Motor neuron (in vitro differentiated cells): ENCODE data around the gene MYLK. TPM values are rescaled to one million over a fixed set of nuclear protein-coding genes. Genes with fewer than 3 reads are reported as not detected.
"Not testable (repeated sequence)": the region's sequence is repeated elsewhere in the genome, so short reads cannot be mapped to it uniquely, and the experiment has no call there.

ENCODE experiments used
- ATAC-seq, 8 experiments: fragments of 200-7000 bp; cut with Tn5 transposase; replicated peaks in 6 of 8; 2 replicates each; pipeline ENCODE4 v1.8.0; 2021; ENCODE audit warnings: mild to moderate bottlenecking in 8 of 8, moderate library complexity in 8 of 8
- H3K27ac ChIP-seq, 2 donors: fragments of 250-450 bp; sonication (Bioruptor Pico); 2 replicates each; pipeline ENCODE4 v1.9.0; 2021; ENCODE audit warnings: antibody characterized with exemption in 2 of 2, mild to moderate bottlenecking in 2 of 2, moderate library complexity in 1 of 2
- H3K4me1 ChIP-seq, 2 donors: fragments of 250-450 bp; sonication (Bioruptor Pico); replicated peaks in 1 of 2; 2 replicates each; pipeline ENCODE4 v1.6.1; 2021; ENCODE audit warnings: antibody characterized with exemption in 2 of 2, mild to moderate bottlenecking in 2 of 2, moderate library complexity in 1 of 2
- H3K4me3 ChIP-seq, 5 donors: fragments of 250-450 bp; sonication (Bioruptor Pico); 2 replicates each; pipeline ENCODE4 v1.9.0; 2021; ENCODE audit warnings: antibody characterized with exemption in 5 of 5, mild to moderate bottlenecking in 5 of 5, moderate library complexity in 4 of 5
- WGBS, 10 experiments: fragments of 450-650 bp; shearing (Covaris generic); methylation state at CpG; one replicate each; pipeline ENCODE4 v1.0.0; 2022; 5-methylcytosine and 5-hydroxymethylcytosine counted together
- in situ Hi-C, 9 experiments: fragments of 400-800 bp; cut with MboI; loops; one replicate each; pipeline ENCODE4 v1.15.0; 2021; ENCODE audit warnings: low sequenced_read_pairs in 9 of 9, low pct_unique_long_range_greater_than_20kb in 2 of 9; ENCODE audit not compliant: unreplicated experiment in 9 of 9
- total RNA-seq, 8 experiments: library from RNA; unstranded; fragments of 300-600 nt; gene quantifications; 2 replicates each; pipeline versions ENCODE4 v1.2.3 to v1.2.4, GENCODE V29; 2022

MYLK gene
- total RNA-seq, 8 experiments from 2014 or later: 1.8 to 18.7 (median 6.1) TPM

GRCh38 chr3:123892195-123892594 is 8.1 kb upstream of the MYLK start:
- Histone ChIP-seq H3K27ac (no peak overlapping the region), H3K4me3 (no peak overlapping the region), H3K4me1 (no peaks in the 10 kb centered on the region)
- in situ Hi-C loops: no loop called here
- 0% methylated on average over 1 of the region's 1 CpG; no CpG with 5 or more reads in 5 of the 10 experiments for WGBS, 10 experiments
- no peak for ATAC-seq

- H3K4me1 ChIP-seq, H3K4me3 ChIP-seq, H3K27ac ChIP-seq, in situ Hi-C loops: not testable (repeated sequence)
- WGBS, 10 experiments: 0 to 40% (median 17%) methylated on average over 1 of the region's 1 CpG; no CpG with 5 or more reads in 7 of the 10 experiments
- ATAC-seq: peak in 1 of 8 experiments; percentile 64
Observed at GRCh38 chr3:123890991-123891390, 6.9 kb upstream of the MYLK start.

- H3K4me3 ChIP-seq, in situ Hi-C loops, H3K4me1 ChIP-seq, H3K27ac ChIP-seq, ATAC-seq: not testable (repeated sequence)
- WGBS, 10 experiments: 60 to 90% (median 85%) methylated on average over 1 to 2 of the region's 3 CpGs; no CpG with 5 or more reads in 4 of the 10 experiments
Observed at GRCh38 chr3:123890162-123890561, 6.0 kb upstream of the MYLK start.

GRCh38 chr3:123884993-123885392 is 861 bp upstream of the MYLK start:
- peak overlapping the region in 1 of 5 donors; percentile 34 for H3K4me3 ChIP-seq
- ATAC-seq: no peak
- in situ Hi-C loops: no loop called here
- H3K27ac ChIP-seq: no peak overlapping the region
- H3K4me1 ChIP-seq: no peaks in the 10 kb centered on the region

- Histone ChIP-seq H3K4me3 (peak overlapping the region; percentile 34 to 44 (median 42)), H3K4me1 (no peaks in the 10 kb centered on the region), H3K27ac (no peak overlapping the region)
- in situ Hi-C loops: no loop called here
- ATAC-seq: peak in 3 of 8 experiments; percentile 3 to 4 (median 4)
- WGBS, 10 experiments: 0 to 20% (median 17%) methylated on average over 1 to 8 of the region's 29 CpGs; no CpG with 5 or more reads in 7 of the 10 experiments
Observed at GRCh38 chr3:123883701-123884202, 380 bp downstream of the MYLK start.

GRCh38 chr3:123883111-123883510 is 1.0 kb downstream of the MYLK start:
- in situ Hi-C loops: no loop called here
- no peak for ATAC-seq
- H3K4me1 ChIP-seq: no peaks in the 10 kb centered on the region
- no peak overlapping the region for H3K27ac ChIP-seq
- H3K4me3 ChIP-seq: no peak overlapping the region
- WGBS, 10 experiments: 73 to 100% (median 86%) methylated on average over 1 to 4 of the region's 4 CpGs; no CpG with 5 or more reads in 6 of the 10 experiments

GRCh38 chr3:123881771-123882170 is 2.4 kb downstream of the MYLK start:
- Histone ChIP-seq H3K4me1 (no peaks in the 10 kb centered on the region), H3K4me3 (no peak overlapping the region), H3K27ac (no peak overlapping the region)
- 83 to 100% (median 86%) methylated on average over 1 to 2 of the region's 2 CpGs; no CpG with 5 or more reads in 7 of the 10 experiments for WGBS, 10 experiments
- ATAC-seq: no peak
- in situ Hi-C loops: no loop called here

GRCh38 chr3:123880998-123881561 is 3.1 kb downstream of the MYLK start:
- Histone ChIP-seq H3K27ac (no peak overlapping the region), H3K4me3 (no peak overlapping the region), H3K4me1 (no peaks in the 10 kb centered on the region)
- in situ Hi-C loops: no loop called here
- WGBS, 10 experiments: 46 to 92% (median 64%) methylated on average over 1 to 5 of the region's 6 CpGs; no CpG with 5 or more reads in 3 of the 10 experiments
- peak in 3 of 8 experiments; percentile 2 to 10 (median 9) for ATAC-seq

- no peaks in the 10 kb centered on the region for H3K4me1 ChIP-seq
- WGBS, 10 experiments: 50 to 100% (median 100%) methylated on average over 1 to 5 of the region's 7 CpGs; no CpG with 5 or more reads in 3 of the 10 experiments
- in situ Hi-C loops: no loop called here
- H3K4me3 ChIP-seq: no peak overlapping the region
- no peak for ATAC-seq
- H3K27ac ChIP-seq: no peak overlapping the region
Observed at GRCh38 chr3:123878807-123879206, 5.3 kb downstream of the MYLK start.

GRCh38 chr3:123877965-123878364 is 6.2 kb downstream of the MYLK start:
- no peak overlapping the region for H3K4me3 ChIP-seq
- no peaks in the 10 kb centered on the region for H3K4me1 ChIP-seq
- WGBS, 10 experiments: 0 to 92% (median 63%) methylated on average over 1 to 3 of the region's 4 CpGs; no CpG with 5 or more reads in 6 of the 10 experiments
- in situ Hi-C loops: no loop called here
- H3K27ac ChIP-seq: no peak overlapping the region
- ATAC-seq: no peak

GRCh38 chr3:123877466-123877865 is 6.7 kb downstream of the MYLK start:
- 43 to 100% (median 82%) methylated on average over 1 to 4 of the region's 4 CpGs; no CpG with 5 or more reads in 2 of the 10 experiments for WGBS, 10 experiments
- Histone ChIP-seq H3K4me3 (no peak overlapping the region), H3K4me1 (peaks cover 0 to 2% of the 10 kb centered on the region in 2 donors), H3K27ac (no peak overlapping the region)
- ATAC-seq: no peak
- in situ Hi-C loops: no loop called here

GRCh38 chr3:123876858-123877257 is 7.3 kb downstream of the MYLK start:
- H3K4me3 ChIP-seq: no peak overlapping the region
- in situ Hi-C loops: no loop called here
- ATAC-seq: no peak
- H3K4me1 ChIP-seq: peaks cover 0 to 6% of the 10 kb centered on the region in 2 donors
- H3K27ac ChIP-seq: no peak overlapping the region

- 33 to 83% (median 40%) methylated on average over 1 of the region's 1 CpG; no CpG with 5 or more reads in 4 of the 10 experiments for WGBS, 10 experiments
- Histone ChIP-seq H3K4me1 (peaks cover 0 to 8% of the 10 kb centered on the region in 2 donors), H3K27ac (no peak overlapping the region), H3K4me3 (no peak overlapping the region)
- in situ Hi-C loops: no loop called here
- no peak for ATAC-seq
Observed at GRCh38 chr3:123872621-123873020, 11.5 kb downstream of the MYLK start.

GRCh38 chr3:123871946-123872345 is 12.2 kb downstream of the MYLK start:
- peak in 5 of 8 experiments; percentile 39 to 96 (median 71) for ATAC-seq
- peaks cover 0 to 8% of the 10 kb centered on the region in 2 donors for H3K4me1 ChIP-seq
- WGBS, 10 experiments: 0 to 100% (median 47%) methylated on average over 1 of the region's 1 CpG; no CpG with 5 or more reads in 2 of the 10 experiments
- in situ Hi-C loops: no loop called here
- no peak overlapping the region for H3K4me3 ChIP-seq
- H3K27ac ChIP-seq: no peak overlapping the region
